H9 (cell line): Measurements from ENCODE around the gene CD244. TPM values are rescaled to one million over a fixed set of nuclear protein-coding genes. Genes with fewer than 3 reads are reported as not detected.

Source experiments
- DNase-seq: peaks from one replicate; pipeline ENCODE4 v3.0.0-alpha.2; 2017
- H2AFZ ChIP-seq: one replicate; pipeline ENCODE4 v1.6.1; 2013; ENCODE audit warnings: mild to moderate bottlenecking, low read length, control low read depth, moderate library complexity
- H2AK5ac ChIP-seq: 2 replicates; pipeline ENCODE4 v1.6.1; 2013; ENCODE audit warnings: low read length, control low read depth, mixed read lengths; ENCODE audit not compliant: insufficient read length
- H2BK120ac ChIP-seq: one replicate; pipeline ENCODE4 v1.6.1; 2013; ENCODE audit warnings: low read depth, mild to moderate bottlenecking, low read length, control low read depth, inconsistent platforms; ENCODE audit not compliant: poor library complexity, severe bottlenecking
- H2BK12ac ChIP-seq: 2 replicates; pipeline ENCODE4 v1.6.1; 2013; ENCODE audit warnings: low read length, control low read depth, mixed read lengths, low read depth; ENCODE audit not compliant: insufficient read length
- H2BK15ac ChIP-seq: 2 replicates; pipeline ENCODE4 v1.6.1; 2013; ENCODE audit warnings: low read depth, low read length, control low read depth
- H2BK20ac ChIP-seq: one replicate; pipeline ENCODE4 v1.6.1; 2013; ENCODE audit warnings: low read depth, mild to moderate bottlenecking, low read length, control low read depth, inconsistent platforms; ENCODE audit not compliant: poor library complexity, severe bottlenecking
- H2BK5ac ChIP-seq: 2 replicates; pipeline ENCODE4 v1.6.1; 2013; ENCODE audit warnings: low read length, control low read depth, mixed read lengths; ENCODE audit not compliant: insufficient read length
- H3K14ac ChIP-seq: 2 replicates; pipeline ENCODE4 v1.6.1; 2013; ENCODE audit warnings: low read length, control low read depth; ENCODE audit not compliant: insufficient read depth
- H3K18ac ChIP-seq: 2 replicates; pipeline ENCODE4 v1.6.1; 2013; ENCODE audit warnings: low read depth, mild to moderate bottlenecking, mixed read lengths, low read length, control low read depth; ENCODE audit not compliant: insufficient read length
- H3K23ac ChIP-seq: 2 replicates; pipeline ENCODE4 v1.6.1; 2013; ENCODE audit warnings: low read length, control low read depth, mixed read lengths, low read depth; ENCODE audit not compliant: insufficient read length
- H3K23me2 ChIP-seq: 2 replicates; pipeline ENCODE4 v1.6.1; 2013; ENCODE audit warnings: low read depth, mild to moderate bottlenecking, mixed read lengths, low read length, control low read depth; ENCODE audit not compliant: insufficient read length, poor library complexity, severe bottlenecking
- H3K27ac ChIP-seq: 2 replicates; pipeline ENCODE4 v1.5.1; 2013; ENCODE audit warnings: low read length, control low read depth, mixed read lengths, low read depth; ENCODE audit not compliant: insufficient read length
- H3K27me3 ChIP-seq: 2 replicates; pipeline ENCODE4 v1.6.1; 2013; ENCODE audit warnings: low read length, control low read depth, inconsistent platforms; ENCODE audit not compliant: insufficient read depth
- H3K4ac ChIP-seq: 2 replicates; pipeline ENCODE4 v1.6.1; 2013; ENCODE audit warnings: low read depth, mild to moderate bottlenecking, control low read depth, inconsistent platforms, low read length, moderate library complexity
- H3K4me1 ChIP-seq: 2 replicates; pipeline ENCODE4 v1.6.1; 2013; ENCODE audit warnings: low read length, control low read depth, inconsistent platforms; ENCODE audit not compliant: insufficient read depth
- H3K4me2 ChIP-seq: 2 replicates; pipeline ENCODE4 v1.6.1; 2013; ENCODE audit warnings: low read length, control low read depth, mixed read lengths; ENCODE audit not compliant: insufficient read length, insufficient read depth
- H3K56ac ChIP-seq: 2 replicates; pipeline ENCODE4 v1.6.1; 2013; ENCODE audit warnings: low read depth, mild to moderate bottlenecking, mixed read lengths, low read length, control low read depth; ENCODE audit not compliant: insufficient read length
- H3K79me1 ChIP-seq: 2 replicates; pipeline ENCODE4 v1.6.1; 2013; ENCODE audit warnings: low read depth, mild to moderate bottlenecking, moderate library complexity, low read length, control low read depth, inconsistent platforms; ENCODE audit not compliant: insufficient read depth, poor library complexity, severe bottlenecking
- H3K79me2 ChIP-seq: 2 replicates; pipeline ENCODE4 v1.6.1; 2013; ENCODE audit warnings: low read length, control low read depth, inconsistent platforms; ENCODE audit not compliant: insufficient read depth
- H3K9ac ChIP-seq: 2 replicates; pipeline ENCODE4 v1.6.1; 2013; ENCODE audit warnings: low read length, control low read depth, mixed read lengths; ENCODE audit not compliant: insufficient read length; ENCODE audit errors: extremely low read depth
- H3K9me3 ChIP-seq: one replicate; pipeline ENCODE4 v1.6.1; 2013; ENCODE audit warnings: low read depth, low read length, inconsistent platforms; ENCODE audit not compliant: control insufficient read depth
- H3T11ph ChIP-seq: one replicate; pipeline ENCODE4 v1.6.1; 2013; ENCODE audit warnings: mild to moderate bottlenecking, low read length, control low read depth, inconsistent platforms
- H4K20me1 ChIP-seq: one replicate; pipeline ENCODE4 v1.6.1; 2013; ENCODE audit not compliant: control insufficient read depth, insufficient read length, insufficient read depth
- H4K5ac ChIP-seq: 2 replicates; pipeline ENCODE4 v1.6.1; 2013; ENCODE audit warnings: low read depth, mild to moderate bottlenecking, mixed read lengths, low read length, control low read depth; ENCODE audit not compliant: insufficient read length
- H4K8ac ChIP-seq: replicated peaks from 2 replicates; pipeline ENCODE4 v1.6.1; 2013; ENCODE audit warnings: low read length, control low read depth, mixed read lengths, low read depth; ENCODE audit not compliant: insufficient read length
- H4K91ac ChIP-seq: 2 replicates; pipeline ENCODE4 v1.6.1; 2013; ENCODE audit warnings: low read depth, mild to moderate bottlenecking, moderate library complexity, mixed read lengths, low read length, control low read depth; ENCODE audit not compliant: insufficient read length
- H3K27ac Mint-ChIP-seq, 3 experiments: 2 replicates in 2 of 3; 3 replicates in 1 of 3; pipeline ENCODE4 v1.8.0; 2020 to 2021; ENCODE audit warnings: mixed read lengths in 3 of 3, mild to moderate bottlenecking in 1 of 3, moderate library complexity in 1 of 3
- H3K27me3 Mint-ChIP-seq: 2 replicates; pipeline ENCODE4 v1.8.0; 2021; ENCODE audit warnings: low read depth, mild to moderate bottlenecking, moderate library complexity, mixed read lengths
- H3K36me3 Mint-ChIP-seq, 3 experiments: 2 replicates in 2 of 3; 3 replicates in 1 of 3; pipeline ENCODE4 v1.8.0; 2020 to 2021; ENCODE audit warnings: low read depth in 3 of 3, mixed read lengths in 3 of 3; ENCODE audit not compliant: insufficient read depth in 1 of 3
- H3K4me1 Mint-ChIP-seq, 2 experiments: 2 replicates each; pipeline ENCODE4 v1.8.0; 2020; ENCODE audit warnings: mixed read lengths in 2 of 2
- H3K4me3 Mint-ChIP-seq, 2 experiments: 2 replicates in 1 of 2; 3 replicates in 1 of 2; pipeline ENCODE4 v1.8.0; 2020 to 2021; ENCODE audit warnings: mild to moderate bottlenecking in 2 of 2, mixed read lengths in 2 of 2, moderate library complexity in 1 of 2
- H3K9me3 Mint-ChIP-seq, 2 experiments: 2 replicates in 1 of 2; 3 replicates in 1 of 2; pipeline ENCODE4 v1.8.0; 2020; ENCODE audit warnings: mild to moderate bottlenecking in 2 of 2, mixed read lengths in 2 of 2, moderate library complexity in 1 of 2
- WGBS: extraction: QIAGEN DNeasy Blood & Tissue Kit; methylation state at CpG from one replicate; pipeline ENCODE4 v1.1.7; 2013; ENCODE audit warnings: missing lambda C conversion rate, low lambda C conversion rate, mixed read lengths; ENCODE audit not compliant: insufficient read length; ENCODE audit errors: extremely low coverage; 5-methylcytosine and 5-hydroxymethylcytosine counted together
- total RNA-seq: library from RNA; stranded (reverse); gene quantifications from 2 replicates; pipeline ENCODE4 v1.2.1, GENCODE V29; 2021
- TF ChIP-seq, protein P1 (sequence below): fragments of 200-600 bp; sonication (generic); conservative IDR thresholded peaks from 3 replicates; pipeline ENCODE4 v1.8.0; 2021; ENCODE audit warnings: antibody characterized with exemption, mild to moderate bottlenecking

The CD244 gene
- total RNA-seq, 1 experiment from 2014 or later = not detected

DNA sequence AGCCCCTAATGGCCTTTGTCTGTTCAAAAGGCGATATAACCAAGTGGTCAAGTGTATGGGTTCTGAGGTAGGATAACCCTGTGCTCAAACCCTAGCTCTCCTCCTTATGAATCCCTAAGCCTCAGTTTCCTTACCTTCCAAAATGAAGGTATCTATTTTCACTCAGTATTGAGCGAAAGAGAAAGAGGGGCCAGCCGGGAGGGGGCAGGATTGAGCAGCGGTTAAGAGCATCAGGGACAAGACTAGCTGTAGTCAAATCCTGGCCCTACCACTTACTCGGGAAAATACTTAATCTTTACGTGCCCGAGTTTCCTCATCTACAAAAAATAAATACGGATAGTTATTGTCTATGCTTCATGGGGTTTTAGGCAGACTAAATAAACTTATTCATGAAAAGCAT, 41.1 kb downstream of the CD244 start:
- Histone ChIP-seq H3K4ac (no peak overlapping the region), H3K18ac (no peak overlapping the region), H3K79me2 (no peaks in the 10 kb centered on the region), H3K14ac (no peak overlapping the region), H4K91ac (no peak overlapping the region), H2BK5ac (no peak overlapping the region), H3K23ac (no peak overlapping the region), H3K4me1 (no peaks in the 10 kb centered on the region), H4K8ac (no peak overlapping the region), H3K27me3 (no peaks in the 10 kb centered on the region), H3K27ac (no peak overlapping the region), H3K9me3 (no peaks in the 10 kb centered on the region), H2AK5ac (no peak overlapping the region), H2BK120ac (no peak overlapping the region), H2AFZ (no peak overlapping the region), H2BK12ac (no peak overlapping the region), H3K23me2 (no peaks in the 10 kb centered on the region), H3K4me2 (no peak overlapping the region), H4K20me1 (no peaks in the 10 kb centered on the region), H3K56ac (no peak overlapping the region), H3K9ac (no peak overlapping the region), H2BK20ac (no peak overlapping the region), H2BK15ac (no peak overlapping the region), H3T11ph (no peak overlapping the region), H4K5ac (no peak overlapping the region), H3K79me1 (no peaks in the 10 kb centered on the region)
- Mint-ChIP-seq H3K36me3 (no peaks in the 10 kb centered on the region), H3K27me3 (no peaks in the 10 kb centered on the region; the same call in none of the 2 replicates), H3K4me1 (peaks cover 10 to 11% of the 10 kb centered on the region in 2 experiments), H3K27ac (no peak overlapping the region), H3K9me3 (no peaks in the 10 kb centered on the region; a peak in 1 of 5 replicates), H3K4me3 (no peak overlapping the region)
- no CpG with 5 or more reads among the region's 8 CpGs for WGBS
- TF ChIP-seq, protein P1, sequence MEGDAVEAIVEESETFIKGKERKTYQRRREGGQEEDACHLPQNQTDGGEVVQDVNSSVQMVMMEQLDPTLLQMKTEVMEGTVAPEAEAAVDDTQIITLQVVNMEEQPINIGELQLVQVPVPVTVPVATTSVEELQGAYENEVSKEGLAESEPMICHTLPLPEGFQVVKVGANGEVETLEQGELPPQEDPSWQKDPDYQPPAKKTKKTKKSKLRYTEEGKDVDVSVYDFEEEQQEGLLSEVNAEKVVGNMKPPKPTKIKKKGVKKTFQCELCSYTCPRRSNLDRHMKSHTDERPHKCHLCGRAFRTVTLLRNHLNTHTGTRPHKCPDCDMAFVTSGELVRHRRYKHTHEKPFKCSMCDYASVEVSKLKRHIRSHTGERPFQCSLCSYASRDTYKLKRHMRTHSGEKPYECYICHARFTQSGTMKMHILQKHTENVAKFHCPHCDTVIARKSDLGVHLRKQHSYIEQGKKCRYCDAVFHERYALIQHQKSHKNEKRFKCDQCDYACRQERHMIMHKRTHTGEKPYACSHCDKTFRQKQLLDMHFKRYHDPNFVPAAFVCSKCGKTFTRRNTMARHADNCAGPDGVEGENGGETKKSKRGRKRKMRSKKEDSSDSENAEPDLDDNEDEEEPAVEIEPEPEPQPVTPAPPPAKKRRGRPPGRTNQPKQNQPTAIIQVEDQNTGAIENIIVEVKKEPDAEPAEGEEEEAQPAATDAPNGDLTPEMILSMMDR = peak; percentile 64
- DNase-seq = no peak
